Astrocyte (in vitro differentiated cells and primary cell): Measurements from ENCODE around the gene MPND.

Experiments
- EZH2 ChIP-seq: IDR thresholded peaks from 2 replicates; pipeline ENCODE4 v1.6.1; 2012; ENCODE audit warnings: mild to moderate bottlenecking, low read length, inconsistent platforms; ENCODE audit not compliant: insufficient read depth
- TF ChIP-seq, protein P1 (sequence below): IDR thresholded peaks from 2 replicates; pipeline ENCODE4 v1.5.1; 2011; ENCODE audit warnings: low read depth, mild to moderate bottlenecking, inconsistent platforms, low read length, moderate library complexity; ENCODE audit not compliant: insufficient read depth

DNA sequence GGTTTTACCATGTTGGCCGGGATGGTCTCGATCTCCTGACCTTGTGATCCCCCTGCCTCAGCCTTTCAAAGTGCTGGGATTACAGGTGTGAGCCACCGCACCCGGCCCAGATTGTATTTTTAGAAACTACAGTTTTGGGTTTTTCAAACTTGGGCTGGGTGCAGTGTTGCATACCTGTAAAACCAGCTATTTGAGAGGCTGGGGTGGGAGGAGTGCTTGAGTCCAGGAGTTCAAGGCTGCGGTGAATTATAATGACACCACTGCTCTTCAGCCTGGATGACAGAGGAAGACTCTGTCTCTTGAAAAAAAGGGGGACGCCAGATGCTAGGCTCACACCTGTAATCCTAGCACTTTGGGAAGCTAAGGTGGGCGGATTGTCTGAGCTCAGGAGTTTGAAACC is 63.3 kb downstream of the MPND start:
- TF ChIP-seq, protein P1, sequence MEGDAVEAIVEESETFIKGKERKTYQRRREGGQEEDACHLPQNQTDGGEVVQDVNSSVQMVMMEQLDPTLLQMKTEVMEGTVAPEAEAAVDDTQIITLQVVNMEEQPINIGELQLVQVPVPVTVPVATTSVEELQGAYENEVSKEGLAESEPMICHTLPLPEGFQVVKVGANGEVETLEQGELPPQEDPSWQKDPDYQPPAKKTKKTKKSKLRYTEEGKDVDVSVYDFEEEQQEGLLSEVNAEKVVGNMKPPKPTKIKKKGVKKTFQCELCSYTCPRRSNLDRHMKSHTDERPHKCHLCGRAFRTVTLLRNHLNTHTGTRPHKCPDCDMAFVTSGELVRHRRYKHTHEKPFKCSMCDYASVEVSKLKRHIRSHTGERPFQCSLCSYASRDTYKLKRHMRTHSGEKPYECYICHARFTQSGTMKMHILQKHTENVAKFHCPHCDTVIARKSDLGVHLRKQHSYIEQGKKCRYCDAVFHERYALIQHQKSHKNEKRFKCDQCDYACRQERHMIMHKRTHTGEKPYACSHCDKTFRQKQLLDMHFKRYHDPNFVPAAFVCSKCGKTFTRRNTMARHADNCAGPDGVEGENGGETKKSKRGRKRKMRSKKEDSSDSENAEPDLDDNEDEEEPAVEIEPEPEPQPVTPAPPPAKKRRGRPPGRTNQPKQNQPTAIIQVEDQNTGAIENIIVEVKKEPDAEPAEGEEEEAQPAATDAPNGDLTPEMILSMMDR: no peak
- TF ChIP-seq EZH2: no peak
